Occipital lobe (tissue), 2 donors: ENCODE results near the gene MTFMT. TPM values are rescaled to one million over a fixed set of nuclear protein-coding genes. Genes with fewer than 3 reads are reported as not detected.
"Not testable (repeated sequence)": the region's sequence is repeated elsewhere in the genome, so short reads cannot be mapped to it uniquely, and the experiment has no call there.

Experiments used
- DNase-seq: peaks from one replicate; lab custom pipeline; 2025; lab: John Stamatoyannopoulos, UW
- total RNA-seq: library from RNA; depleted of rRNA; stranded (reverse); fragments of >200 nt; gene quantifications from one replicate; pipeline ENCODE4 v1.2.3, GENCODE V29; 2014

Gene MTFMT
- total RNA-seq, result 16.1 TPM

- DNase-seq, result peak; percentile 89
Measured at GRCh38 chr15:65028921-65029735, at the start of gene MTFMT. TSS of gene MTFMT (minus strand) at chr15:65029639. CDS start at chr15:65029613, 26 bp downstream.

GRCh38 chr15:65077981-65078352 is 48.5 kb upstream of the MTFMT start:
- no peak for DNase-seq

GRCh38 chr15:65077291-65077980 is 48.0 kb upstream of the MTFMT start:
- DNase-seq, result no peak

GRCh38 chr15:65076486-65077290 is 47.2 kb upstream of the MTFMT start, which contains the start of gene KBTBD13:
TSS of gene KBTBD13 (plus strand) at chr15:65076746. CDS start at chr15:65076816, 70 bp downstream.
- DNase-seq, result no peak

GRCh38 chr15:65075607-65076395 is 46.4 kb upstream of the MTFMT start:
- DNase-seq, result not testable (repeated sequence)

- DNase-seq, result not testable (repeated sequence)
Measured at GRCh38 chr15:65074946-65075345, 45.5 kb upstream of the MTFMT start.

- no peak for DNase-seq
Measured at GRCh38 chr15:65072617-65073016, 43.2 kb upstream of the MTFMT start.

GRCh38 chr15:65072027-65072426 is 42.6 kb upstream of the MTFMT start:
- DNase-seq, result no peak

- no peak for DNase-seq
Measured at GRCh38 chr15:65071381-65071811, 42.0 kb upstream of the MTFMT start.

GRCh38 chr15:65069779-65070546 is 40.5 kb upstream of the MTFMT start:
- no peak for DNase-seq

- no peak for DNase-seq
Measured at GRCh38 chr15:65069179-65069578, 39.7 kb upstream of the MTFMT start.

GRCh38 chr15:65068403-65068788 is 39.0 kb upstream of the MTFMT start:
- DNase-seq, result no peak

- no peak for DNase-seq
Measured at GRCh38 chr15:65067645-65068402, 38.4 kb upstream of the MTFMT start, which contains the start of gene RASL12. TSS of gene RASL12 (minus strand) at chr15:65067991. CDS start at chr15:65067835, 156 bp downstream.

GRCh38 chr15:65067317-65067644 is 37.8 kb upstream of the MTFMT start:
- no peak for DNase-seq

- DNase-seq, result no peak
Measured at GRCh38 chr15:65066635-65067316, 37.3 kb upstream of the MTFMT start.

GRCh38 chr15:65066001-65066634 is 36.7 kb upstream of the MTFMT start:
- no peak for DNase-seq

GRCh38 chr15:65062726-65063125 is 33.3 kb upstream of the MTFMT start:
- no peak for DNase-seq

GRCh38 chr15:65062061-65062460 is 32.6 kb upstream of the MTFMT start:
- no peak for DNase-seq
